B cell (primary cell): Measurements from ENCODE around the gene PARN.

Experiments
- CTCF ChIP-seq: fragments of 200-600 bp; IDR thresholded peaks from one replicate; pipeline ENCODE4 v1.8.0; 2022; ENCODE audit warnings: antibody characterized with exemption, mild to moderate bottlenecking
- EZH2 ChIP-seq: IDR thresholded peaks from 2 replicates; pipeline ENCODE4 v1.6.1; 2012; ENCODE audit warnings: borderline replicate concordance, low read depth, mild to moderate bottlenecking, moderate library complexity, low read length; ENCODE audit not compliant: insufficient read depth, poor library complexity, severe bottlenecking

GRCh38 chr16:14496786-14497185 lies 133.3 kb downstream of the PARN start:
- TF ChIP-seq CTCF (no peak), EZH2 (no peak)
